HG03064 (cell line): Measurements from ENCODE around the gene PTPRT.
"Not testable (repeated sequence)": the region's sequence is repeated elsewhere in the genome, so short reads cannot be mapped to it uniquely, and the experiment has no call there.

ENCODE experiments used
- ATAC-seq: cut with Tn5 transposase; IDR thresholded peaks from one replicate; pipeline ENCODE4 v1.9.1; 2021; ENCODE audit warnings: low read depth; ENCODE audit not compliant: unreplicated experiment

Gene PTPRT

GRCh38 chr20:43187476-43188233, 2.1 kb downstream of the PTPRT start:
- no peak for ATAC-seq

DNA sequence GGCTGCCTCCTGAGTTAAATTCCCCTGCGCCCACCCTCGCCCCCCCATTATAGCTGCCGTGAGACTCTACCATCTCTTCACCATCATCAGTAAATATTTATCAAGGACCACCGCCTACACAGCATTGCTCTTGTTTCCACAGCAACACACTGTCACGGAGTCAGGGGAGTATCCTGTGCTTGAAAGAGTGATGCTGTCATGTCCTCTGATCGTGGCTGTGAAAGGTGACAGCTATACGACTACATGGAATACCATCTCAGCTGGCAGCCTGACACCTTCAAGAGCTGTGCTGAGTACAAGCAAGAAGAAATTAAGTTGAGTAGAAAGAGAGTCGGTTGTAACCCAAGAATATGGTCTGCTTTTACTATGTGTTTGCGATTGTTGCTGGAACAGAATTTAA, 3.4 kb downstream of the PTPRT start:
- no peak for ATAC-seq

DNA sequence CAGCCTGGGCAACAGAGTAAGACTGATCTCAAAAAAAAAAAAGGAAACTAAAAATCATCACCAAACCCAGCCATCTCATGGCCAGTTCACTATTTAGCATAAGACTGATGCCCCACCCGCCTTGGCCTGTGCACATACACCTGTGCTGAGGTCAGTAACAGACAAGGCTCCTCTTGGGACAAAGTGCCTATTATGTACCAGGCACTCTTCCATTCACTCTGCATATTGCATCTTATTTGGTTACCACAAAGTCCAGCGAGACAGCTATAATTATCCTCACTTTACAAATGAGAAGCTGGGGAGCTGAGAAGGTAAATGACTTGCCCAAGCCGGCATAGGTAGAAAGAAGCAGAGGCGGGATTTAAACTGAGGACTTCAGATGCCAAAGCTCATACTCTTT, 3.8 kb downstream of the PTPRT start:
- no peak for ATAC-seq

DNA sequence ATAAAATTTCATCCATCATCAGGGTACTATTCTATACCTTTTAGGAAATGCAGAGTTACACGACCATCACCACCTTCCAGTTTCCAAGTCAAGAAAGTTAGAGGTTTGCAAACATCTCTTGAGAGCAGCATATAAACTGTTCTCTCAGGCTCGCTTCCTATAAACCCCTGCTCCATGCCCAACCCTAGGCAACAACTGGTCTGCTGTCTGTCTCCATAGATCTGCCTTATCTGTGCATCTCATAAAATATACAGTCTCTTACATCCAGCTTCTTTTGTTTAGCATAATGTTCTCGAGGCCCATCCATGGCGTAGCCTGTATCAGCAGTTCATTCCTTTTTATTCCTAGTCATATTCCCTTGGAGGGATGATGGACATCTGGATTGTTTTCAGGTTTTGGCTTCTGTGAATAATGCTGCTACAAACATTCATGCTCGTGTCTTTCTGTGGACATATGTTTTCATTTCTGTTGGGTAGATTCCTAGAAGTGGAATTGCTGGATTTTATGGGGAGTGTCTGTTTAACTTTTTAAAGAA, 6.1 kb downstream of the PTPRT start:
- no peak for ATAC-seq

GRCh38 chr20:43178080-43178479, 11.6 kb downstream of the PTPRT start:
- no peak for ATAC-seq

- ATAC-seq: no peak
These were observed 13.0 kb downstream of the PTPRT start for GRCh38 chr20:43176726-43177125.

DNA sequence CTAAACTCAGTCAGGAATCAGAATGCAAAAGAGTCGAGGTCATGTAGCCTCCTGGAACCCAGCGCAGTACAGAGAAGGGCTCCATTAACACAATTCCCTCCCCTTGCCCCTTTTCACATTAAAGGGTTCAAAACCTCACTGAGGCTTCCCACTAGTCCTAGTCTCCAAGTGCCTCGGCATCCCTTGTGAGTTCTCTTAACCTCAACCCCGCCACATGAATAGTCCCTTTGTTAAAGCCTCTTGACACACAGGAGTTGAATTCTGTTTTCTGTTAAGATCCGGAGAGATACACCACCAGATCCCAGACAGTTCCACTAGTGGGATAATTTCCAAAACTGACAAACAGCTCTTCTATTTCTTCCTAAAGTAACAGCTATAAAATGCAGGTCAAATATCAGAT, 17.8 kb downstream of the PTPRT start:
- ATAC-seq: no peak

GRCh38 chr20:43170771-43171170, 18.9 kb downstream of the PTPRT start:
- ATAC-seq: no peak

DNA sequence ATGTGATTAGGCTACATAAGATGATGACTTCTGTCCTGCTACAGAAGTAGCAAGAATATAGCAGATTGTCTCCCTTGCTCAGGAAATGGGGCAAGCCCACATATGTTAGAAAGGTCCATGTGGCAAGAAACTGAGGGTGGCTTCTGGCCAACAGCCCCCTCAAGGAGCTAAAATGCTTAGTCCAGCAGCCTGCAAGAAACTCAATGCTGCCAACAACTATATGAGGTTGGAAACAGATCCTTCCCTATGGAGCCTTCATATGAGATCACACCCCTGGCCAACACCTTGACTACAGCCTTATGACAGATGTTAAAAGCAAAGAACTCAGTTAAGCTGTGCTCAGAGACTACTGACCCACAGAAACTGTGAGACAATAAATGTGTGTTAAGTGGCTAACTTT, 22.1 kb downstream of the PTPRT start:
- no peak for ATAC-seq

- no peak for ATAC-seq
These were observed 22.7 kb downstream of the PTPRT start for GRCh38 chr20:43167021-43167420.

- ATAC-seq: no peak
These were observed 24.1 kb downstream of the PTPRT start for GRCh38 chr20:43165611-43166010.

- not testable (repeated sequence) for ATAC-seq
These were observed 25.0 kb downstream of the PTPRT start for GRCh38 chr20:43164736-43165135.

DNA sequence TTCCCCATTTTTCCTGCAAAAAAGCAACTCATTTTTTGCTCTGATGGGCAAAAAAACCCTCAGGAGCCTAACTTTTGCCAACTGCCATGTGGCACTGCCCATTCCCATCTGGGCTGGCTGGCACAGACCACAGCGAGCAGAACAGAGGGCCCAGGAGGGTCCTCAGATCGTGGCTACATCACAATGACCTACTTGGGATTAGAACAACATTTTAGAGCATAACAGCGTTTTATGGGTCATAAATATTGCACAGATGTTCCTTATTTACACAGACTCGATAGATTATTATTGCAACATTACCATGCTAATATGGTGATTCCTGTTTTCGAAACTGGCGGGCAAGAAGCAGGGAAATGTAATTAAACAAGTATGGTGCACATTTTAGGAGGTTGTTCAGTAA, 28.0 kb downstream of the PTPRT start:
- ATAC-seq: no peak

GRCh38 chr20:43160941-43161340, 28.8 kb downstream of the PTPRT start:
- ATAC-seq: no peak

DNA sequence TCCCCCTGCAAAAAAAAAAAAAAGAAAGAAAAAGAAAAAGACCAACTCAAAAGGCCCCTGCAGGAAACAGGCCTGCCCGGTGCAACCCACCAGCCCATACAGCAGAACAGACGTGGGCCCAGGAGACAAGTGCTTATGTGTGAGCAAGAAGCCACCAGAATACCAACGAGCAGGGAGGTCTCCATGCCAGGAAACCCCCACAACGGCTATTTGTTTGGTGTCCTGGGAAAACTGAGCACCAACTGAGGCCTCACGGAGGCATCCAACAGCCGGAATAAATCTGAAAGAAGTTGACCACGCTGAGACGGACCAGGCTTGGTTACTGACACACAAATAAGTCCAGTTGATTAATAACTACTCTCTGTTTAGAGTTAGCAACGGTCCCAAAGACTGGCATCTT, 29.7 kb downstream of the PTPRT start:
- no peak for ATAC-seq

DNA sequence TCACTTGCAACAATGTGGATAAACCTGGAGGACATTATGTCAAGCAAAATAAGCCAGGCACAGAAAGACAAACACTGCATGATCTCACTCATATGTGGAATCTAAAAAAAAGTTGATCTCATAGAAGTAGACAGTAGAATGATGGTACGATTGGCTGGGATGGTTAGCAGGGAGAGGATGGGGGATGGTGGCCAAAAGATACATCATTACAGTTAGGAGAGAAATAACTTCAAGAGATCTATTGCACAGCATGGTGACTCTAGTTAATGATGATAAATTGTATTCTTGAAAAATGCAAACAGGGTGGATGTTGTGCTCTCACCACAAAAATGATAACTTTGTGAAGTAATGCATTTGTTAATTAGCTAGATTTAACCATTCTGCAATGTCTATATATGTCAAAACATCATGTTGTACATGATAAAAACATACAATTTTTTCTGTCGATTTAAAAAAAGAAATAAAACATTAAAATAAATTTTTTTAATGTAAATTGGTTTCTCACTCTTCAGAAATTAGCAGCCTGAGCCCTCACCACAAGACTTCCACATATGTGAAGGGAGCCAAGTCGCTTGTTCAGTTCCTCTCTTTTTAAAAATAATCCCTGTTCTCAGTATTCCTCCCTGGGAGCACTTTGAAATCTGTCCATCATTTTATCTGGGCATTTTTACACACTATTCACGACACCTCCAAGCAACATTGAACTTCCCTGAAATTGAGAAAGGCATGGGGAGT, 34.2 kb downstream of the PTPRT start:
- ATAC-seq: no peak

DNA sequence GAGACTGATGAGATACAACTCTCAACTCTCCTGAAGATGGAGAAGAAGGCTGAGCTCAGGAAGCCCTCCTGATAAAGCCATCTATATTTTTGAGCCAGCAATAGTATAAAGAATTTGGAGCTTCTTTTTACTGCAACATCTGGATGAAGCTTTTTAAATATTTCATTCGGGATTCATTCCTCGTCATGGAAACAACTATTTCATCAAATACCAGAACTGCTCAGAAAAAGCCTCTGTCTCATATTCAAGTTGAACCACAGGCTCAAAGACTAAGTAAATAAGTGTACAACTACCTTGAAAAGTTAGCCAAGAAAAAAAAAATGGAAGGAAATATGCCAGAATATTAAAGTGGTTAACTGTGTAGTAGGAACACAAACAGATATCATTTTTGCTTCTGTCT, 37.8 kb downstream of the PTPRT start:
- no peak for ATAC-seq

- ATAC-seq: no peak
These were observed 38.5 kb downstream of the PTPRT start for GRCh38 chr20:43151256-43151655.

GRCh38 chr20:43140726-43141125, 49.0 kb downstream of the PTPRT start:
- ATAC-seq: no peak

- no peak for ATAC-seq
These were observed 51.5 kb downstream of the PTPRT start for GRCh38 chr20:43138061-43138770.

GRCh38 chr20:43137160-43137559, 52.5 kb downstream of the PTPRT start:
- ATAC-seq: no peak
